Measurements from ENCODE around the gene KDM3A.

- TF ChIP-seq CTCF (IDR thresholded peaks at IDR 0.05; ENCODE audit: low read depth, low read length) (no peak), MAX (IDR thresholded peaks at IDR 0.05; ENCODE audit: low read depth, low read length) (no peak)
These were observed 11.8 kb upstream of the KDM3A start for GRCh38 chr2:86429335-86429734.

Measured in NB4 (cell line).